ENCODE results near the gene IMMP2L. TPM values are rescaled to one million over a fixed set of nuclear protein-coding genes. Genes with fewer than 3 reads are reported as not detected.

IMMP2L gene
- total and polyA plus RNA-seq, 2 of the 13 experiments (the other 11 are each of a cell fraction or from before 2014, with no cell fraction given) = 7.8 to 16.9 TPM

- no peaks in the 10 kb centered on the region for H3K79me2 ChIP-seq (ENCODE audit: insufficient read depth, low read length)
- no peaks in the 10 kb centered on the region for H3K36me3 ChIP-seq (replicated peaks in 1 of 2; ENCODE audit: control insufficient read depth in 1 of 2, insufficient read depth in 2 of 2, low read length in 2 of 2)
- H4K20me1 ChIP-seq (ENCODE audit: insufficient read depth, low read length) = no peaks in the 10 kb centered on the region
- no peak overlapping the region for H3K4me2 ChIP-seq (ENCODE audit: low read depth, low read length)
- no peak overlapping the region for H3K9ac ChIP-seq (ENCODE audit: insufficient read depth, low read depth, low read length)
- no peak for FAIRE-seq
- no TSS peak for BruUV-seq (replicated peaks)
- POLR2A ChIA-PET = no interaction called here
- TF ChIP-seq MTA1 (CRISPR knock-in tag; IDR thresholded peaks at IDR 0.05; ENCODE audit: borderline replicate concordance) = no peak
- TF ChIP-seq CENPT (CRISPR knock-in tag; IDR thresholded peaks at IDR 0.05; ENCODE audit: low read depth) = no peak
- TF ChIP-seq HMGXB3 (CRISPR knock-in tag; IDR thresholded peaks at IDR 0.05; ENCODE audit: borderline replicate concordance) = no peak
- H3K27ac ChIP-seq (ENCODE audit: extremely low read length, insufficient read depth, low read length) = no peak overlapping the region
- no peaks in the 10 kb centered on the region for H3K9me3 ChIP-seq (ENCODE audit: low read length)
- DNase-seq (ENCODE audit: low spot score) = no peak
- H2AFZ ChIP-seq (ENCODE audit: low read length) = no peak overlapping the region
- intact Hi-C loops (cut with micrococcal nuclease; ENCODE audit: unreplicated experiment) = no loop called here
- H3K4me3 ChIP-seq (replicated peaks in 1 of 3; ENCODE audit: insufficient read depth in 1 of 3, low read depth in 2 of 3, low read length in 3 of 3) = no peak overlapping the region
- no peak for ATAC-seq
- no peaks in the 10 kb centered on the region; a peak in 1 of 5 replicates for H3K27me3 ChIP-seq (ENCODE audit: control insufficient read depth in 1 of 2, insufficient read depth in 2 of 2, low read length in 2 of 2)
- CTCF ChIA-PET (ENCODE audit: low intra/inter-chr PET ratio, low total read pairs) = no interaction called here
- 0% methylated on average over 3 of the region's 3 CpGs for WGBS (ENCODE audit: low lambda C conversion rate)
- H3K4me1 ChIP-seq (ENCODE audit: insufficient read depth, low read length) = no peaks in the 10 kb centered on the region
- in situ Hi-C loops (cut with HindIII; ENCODE audit: extremely low pct_ligation_motif_present, low pct_unique_long_range_greater_than_20kb) = no loop called here
Observed at GRCh38 chr7:110625294-110625693, 937.0 kb downstream of the IMMP2L start.

- TF ChIP-seq DR1 (CRISPR knock-in tag; IDR thresholded peaks at IDR 0.05) = no peak
- TF ChIP-seq ZNF878 (CRISPR knock-in tag; IDR thresholded peaks at IDR 0.05) = no peak
- no peak for TF ChIP-seq BRD4 (CRISPR knock-in tag; IDR thresholded peaks at IDR 0.05)
- no peak for TF ChIP-seq TCF7 (IDR thresholded peaks at IDR 0.05; ENCODE audit: low read depth)
- TF ChIP-seq ETV5 (CRISPR knock-in tag; IDR thresholded peaks at IDR 0.05; ENCODE audit: borderline replicate concordance) = no peak
- no peak for TF ChIP-seq ZFX (CRISPR knock-in tag; IDR thresholded peaks at IDR 0.05; ENCODE audit: low read depth)
- no peak for TF ChIP-seq ZNF557 (CRISPR knock-in tag; IDR thresholded peaks at IDR 0.05)
- no peak for TF ChIP-seq SP1 (IDR thresholded peaks at IDR 0.05)
- no peak for TF ChIP-seq SP1 (CRISPR knock-in tag; IDR thresholded peaks at IDR 0.05)
- TF ChIP-seq CAMTA2 (CRISPR knock-in tag; IDR thresholded peaks at IDR 0.05; ENCODE audit: borderline replicate concordance) = no peak
- TF ChIP-seq TFDP2 (CRISPR knock-in tag; IDR thresholded peaks at IDR 0.05) = no peak
- no peak for TF ChIP-seq ZNF766 (CRISPR knock-in tag; IDR thresholded peaks at IDR 0.05; ENCODE audit: borderline replicate concordance)
- Histone ChIP-seq H3K4me2 (ENCODE audit: low read depth, low read length) (no peak overlapping the region), H3K36me3 (replicated peaks in 1 of 2; ENCODE audit: control insufficient read depth in 1 of 2, insufficient read depth in 2 of 2, low read length in 2 of 2) (no peaks in the 10 kb centered on the region), H2AFZ (ENCODE audit: low read length) (no peak overlapping the region), H3K27me3 (ENCODE audit: control insufficient read depth in 1 of 2, insufficient read depth in 2 of 2, low read length in 2 of 2) (no peaks in the 10 kb centered on the region), H3K4me1 (ENCODE audit: insufficient read depth, low read length) (no peaks in the 10 kb centered on the region), H3K4me3 (replicated peaks in 1 of 3; ENCODE audit: insufficient read depth in 1 of 3, low read depth in 2 of 3, low read length in 3 of 3) (no peak overlapping the region), H4K20me1 (ENCODE audit: insufficient read depth, low read length) (no peaks in the 10 kb centered on the region), H3K27ac (ENCODE audit: extremely low read length, insufficient read depth, low read length) (no peak overlapping the region), H3K79me2 (ENCODE audit: insufficient read depth, low read length) (no peaks in the 10 kb centered on the region), H3K9ac (ENCODE audit: insufficient read depth, low read depth, low read length) (no peak overlapping the region), H3K9me3 (ENCODE audit: low read length) (no peaks in the 10 kb centered on the region)
- DNase-seq (ENCODE audit: low spot score) (no peak), ATAC-seq (no peak), FAIRE-seq (no peak)
- ChIA-PET POLR2A (no interaction called here), CTCF (ENCODE audit: low intra/inter-chr PET ratio, low total read pairs) (no interaction called here)
- in situ Hi-C loops (cut with HindIII; ENCODE audit: extremely low pct_ligation_motif_present, low pct_unique_long_range_greater_than_20kb) (no loop called here), intact Hi-C loops (cut with micrococcal nuclease; ENCODE audit: unreplicated experiment) (no loop called here)
- BruUV-seq (replicated peaks) = no TSS peak
- 32% methylated on average over 3 of the region's 3 CpGs for WGBS (ENCODE audit: low lambda C conversion rate)
Observed at GRCh38 chr7:110623436-110623835, 938.9 kb downstream of the IMMP2L start.

Measured in HepG2 (cell line).